HepG2 (cell line): ENCODE data around the gene EZH1. TPM values are rescaled to one million over a fixed set of nuclear protein-coding genes. Genes with fewer than 3 reads are reported as not detected.

Experiments
- CERS6 ChIP-seq: sonication (generic); formaldehyde crosslinking; IDR thresholded peaks from 2 replicates; pipeline ENCODE4 v1.5.0; 2020; ENCODE audit warnings: missing genetic modification reagents
- KLF16 ChIP-seq, 2 experiments: sonication (generic) in 1 of 2; formaldehyde crosslinking in 1 of 2; IDR thresholded peaks; 2 replicates each; pipeline versions ENCODE4 v1.6.1 to v1.8.0; 2016 to 2023; ENCODE audit warnings: missing genetic modification reagents in 2 of 2, missing compliant biosample characterization in 1 of 2
- MAFF ChIP-seq: IDR thresholded peaks from 2 replicates; pipeline ENCODE4 v1.6.1; 2011; ENCODE audit warnings: low read depth, low read length, improper control_type of control experiment
- MED13 ChIP-seq: sonication (generic); formaldehyde crosslinking; IDR thresholded peaks from 2 replicates; pipeline ENCODE4 v1.5.0; 2020; ENCODE audit warnings: missing genetic modification reagents
- NPAS2 ChIP-seq: sonication (generic); formaldehyde crosslinking; IDR thresholded peaks from 2 replicates; pipeline ENCODE4 v1.8.0; 2022; ENCODE audit warnings: mild to moderate bottlenecking, missing genetic modification reagents, borderline replicate concordance
- PAF1 ChIP-seq: IDR thresholded peaks from 2 replicates; pipeline ENCODE4 v1.6.1; 2016; ENCODE audit warnings: missing genetic modification reagents, missing compliant biosample characterization
- RAD51 ChIP-seq: fragments of 450-650 bp; IDR thresholded peaks from 2 replicates; pipeline ENCODE4 v1.6.1; 2016; ENCODE audit warnings: borderline replicate concordance
- RERE ChIP-seq: IDR thresholded peaks from 2 replicates; pipeline ENCODE4 v1.6.1; 2016; ENCODE audit warnings: low read depth, missing genetic modification reagents, missing compliant biosample characterization
- THAP11 ChIP-seq: IDR thresholded peaks from 2 replicates; pipeline ENCODE4 v1.6.1; 2016; ENCODE audit warnings: missing biosample characterization, missing genetic modification reagents
- U2AF2 ChIP-seq: fragments of 200-400 bp; formaldehyde crosslinking; IDR thresholded peaks from 2 replicates; pipeline ENCODE4 v1.6.1; 2017; ENCODE audit warnings: low read depth, mild to moderate bottlenecking, low read length
- ZNF253 ChIP-seq: sonication (generic); formaldehyde crosslinking; IDR thresholded peaks from 2 replicates; pipeline ENCODE4 v1.8.0; 2022; ENCODE audit warnings: mild to moderate bottlenecking, missing genetic modification reagents, borderline replicate concordance
- ZNF414 ChIP-seq: sonication (generic); formaldehyde crosslinking; IDR thresholded peaks from 2 replicates; pipeline ENCODE4 v1.5.0; 2020; ENCODE audit warnings: missing genetic modification reagents
- ZNF430 ChIP-seq: sonication (generic); formaldehyde crosslinking; IDR thresholded peaks from 2 replicates; pipeline ENCODE4 v1.9.0; 2021; ENCODE audit warnings: mild to moderate bottlenecking, missing genetic modification reagents
- ZNF512B ChIP-seq: sonication (generic); formaldehyde crosslinking; IDR thresholded peaks from 2 replicates; pipeline ENCODE4 v1.5.1; 2020; ENCODE audit warnings: missing genetic modification reagents, mild to moderate bottlenecking, borderline replicate concordance
- ZNF710 ChIP-seq: sonication (generic); formaldehyde crosslinking; IDR thresholded peaks from 2 replicates; pipeline ENCODE4 v1.5.0; 2020; ENCODE audit warnings: mild to moderate bottlenecking, missing genetic modification reagents, borderline replicate concordance
- ZSCAN30 ChIP-seq: sonication (generic); formaldehyde crosslinking; IDR thresholded peaks from 2 replicates; pipeline ENCODE4 v1.5.0; 2020; ENCODE audit warnings: mild to moderate bottlenecking, missing genetic modification reagents
- polyA plus RNA-seq, 8 experiments: library from polyadenylated mRNA; depleted of rRNA in 3 of 8; stranded (reverse) in 7 of 8; unstranded in 1 of 8; fragments of >200 nt; fragmentation: Illumina TruSeq in 4 of 8; extraction: Trizol in 4 of 8; gene quantifications; 2 replicates each; pipeline versions ENCODE4 v1.2.1 to v1.2.3, GENCODE V29; 2011 to 2016; ENCODE audit warnings: low read depth in 4 of 8, missing spikeins in 1 of 8, mixed read lengths in 1 of 8; ENCODE audit not compliant: insufficient read depth in 1 of 8
- total RNA-seq, 5 experiments: library from RNA; depleted of rRNA; stranded (reverse); fragments of >200 nt; fragmentation: Illumina TruSeq; extraction: Trizol; gene quantifications; 2 replicates each; pipeline ENCODE4 v1.2.3, GENCODE V29; 2016; ENCODE audit warnings: low read depth in 1 of 5

The EZH1 gene
- total and polyA plus RNA-seq, 2 of the 13 experiments (the other 11 are each of a cell fraction or from before 2014, with no cell fraction given), result 11.6 to 24.0 TPM

- no peak for TF ChIP-seq ZNF512B (CRISPR knock-in tag)
- no peak for TF ChIP-seq RAD51
- no peak for TF ChIP-seq MAFF
- TF ChIP-seq NPAS2, result no peak
- no peak; the same call in 1 of the 2 replicates for TF ChIP-seq MED13 (CRISPR knock-in tag)
- peak; percentile 76 for TF ChIP-seq THAP11 (CRISPR knock-in tag)
- no peak; the same call in 1 of the 2 replicates for TF ChIP-seq ZNF710 (CRISPR knock-in tag)
- peak in 1 of 2 experiments; percentile 57; a peak in 2 of 4 replicates for TF ChIP-seq KLF16 (CRISPR knock-in tag; IDR thresholded peaks at IDR 0.05)
- 0 out of 2 replicates have a peak, but pooled peaks have one; percentile 33 for TF ChIP-seq RERE
- no peak; the same call in 1 of the 2 replicates for TF ChIP-seq ZSCAN30 (CRISPR knock-in tag)
- TF ChIP-seq PAF1 (CRISPR knock-in tag), result no peak
- TF ChIP-seq ZNF430 (CRISPR knock-in tag), result peak; percentile 95
- no peak; the same call in 1 of the 2 replicates for TF ChIP-seq CERS6 (CRISPR knock-in tag)
- no peak for TF ChIP-seq U2AF2
- TF ChIP-seq ZNF253 (CRISPR knock-in tag), result peak; percentile 71; the same call in 1 of the 2 replicates
- no peak for TF ChIP-seq ZNF414
Observed at GRCh38 chr17:42744806-42745617, at the start of gene EZH1 (continued).
